T-helper 22 cell (primary cell): ENCODE results near the gene KHK.
"Not testable (repeated sequence)": the region's sequence is repeated elsewhere in the genome, so short reads cannot be mapped to it uniquely, and the experiment has no call there.

Source experiments
- DNase-seq: peaks from one replicate; pipeline ENCODE4 v3.0.0-alpha.2; 2020; ENCODE audit warnings: low read depth

Gene KHK

GRCh38 chr2:27097341-27097740 lies 10.8 kb downstream of the KHK start:
- DNase-seq: no peak

DNA sequence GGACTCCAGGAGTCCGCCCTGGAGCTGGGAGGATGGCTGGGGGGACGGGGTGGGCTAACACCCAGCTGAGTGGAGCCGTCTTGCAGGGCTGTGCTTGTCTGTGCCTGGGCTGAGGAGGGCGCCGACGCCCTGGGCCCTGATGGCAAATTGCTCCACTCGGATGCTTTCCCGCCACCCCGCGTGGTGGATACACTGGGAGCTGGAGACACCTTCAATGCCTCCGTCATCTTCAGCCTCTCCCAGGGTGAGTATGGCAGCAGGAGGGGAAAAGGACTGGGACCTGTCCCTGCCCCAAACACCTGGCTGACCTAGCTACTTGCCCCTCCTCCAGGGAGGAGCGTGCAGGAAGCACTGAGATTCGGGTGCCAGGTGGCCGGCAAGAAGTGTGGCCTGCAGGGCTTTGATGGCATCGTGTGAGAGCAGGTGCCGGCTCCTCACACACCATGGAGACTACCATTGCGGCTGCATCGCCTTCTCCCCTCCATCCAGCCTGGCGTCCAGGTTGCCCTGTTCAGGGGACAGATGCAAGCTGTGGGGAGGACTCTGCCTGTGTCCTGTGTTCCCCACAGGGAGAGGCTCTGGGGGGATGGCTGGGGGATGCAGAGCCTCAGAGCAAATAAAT lies 12.9 kb downstream of the KHK start:
- no peak for DNase-seq

DNA sequence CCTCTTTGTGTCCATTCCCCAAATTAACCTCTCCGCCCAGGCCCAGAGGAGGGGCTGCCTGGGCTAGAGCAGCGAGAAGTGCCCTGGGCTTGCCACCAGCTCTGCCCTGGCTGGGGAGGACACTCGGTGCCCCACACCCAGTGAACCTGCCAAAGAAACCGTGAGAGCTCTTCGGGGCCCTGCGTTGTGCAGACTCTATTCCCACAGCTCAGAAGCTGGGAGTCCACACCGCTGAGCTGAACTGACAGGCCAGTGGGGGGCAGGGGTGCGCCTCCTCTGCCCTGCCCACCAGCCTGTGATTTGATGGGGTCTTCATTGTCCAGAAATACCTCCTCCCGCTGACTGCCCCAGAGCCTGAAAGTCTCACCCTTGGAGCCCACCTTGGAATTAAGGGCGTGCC lies 13.5 kb downstream of the KHK start:
- no peak for DNase-seq

GRCh38 chr2:27102329-27102728 lies 15.8 kb downstream of the KHK start:
- no peak for DNase-seq

DNA sequence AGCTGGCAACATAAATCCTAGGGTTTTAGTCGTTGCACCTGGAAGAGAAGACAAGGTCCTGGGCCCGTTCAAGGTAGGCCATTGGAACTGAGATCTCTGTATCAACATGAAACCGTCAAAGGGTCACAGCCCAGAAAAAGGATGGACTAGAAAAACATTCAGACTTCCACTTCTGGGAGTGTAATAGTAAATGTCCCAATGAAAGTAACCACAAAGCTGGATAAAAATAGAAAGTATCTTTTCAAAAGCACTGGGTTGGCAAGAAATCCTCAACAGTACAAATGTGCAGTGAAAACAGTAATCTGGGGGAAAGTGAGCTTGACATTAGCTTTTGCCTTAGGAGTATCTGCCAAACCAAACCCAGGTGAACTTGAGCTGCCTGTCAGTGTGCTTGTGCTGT lies 19.4 kb downstream of the KHK start:
- DNase-seq: no peak

DNA sequence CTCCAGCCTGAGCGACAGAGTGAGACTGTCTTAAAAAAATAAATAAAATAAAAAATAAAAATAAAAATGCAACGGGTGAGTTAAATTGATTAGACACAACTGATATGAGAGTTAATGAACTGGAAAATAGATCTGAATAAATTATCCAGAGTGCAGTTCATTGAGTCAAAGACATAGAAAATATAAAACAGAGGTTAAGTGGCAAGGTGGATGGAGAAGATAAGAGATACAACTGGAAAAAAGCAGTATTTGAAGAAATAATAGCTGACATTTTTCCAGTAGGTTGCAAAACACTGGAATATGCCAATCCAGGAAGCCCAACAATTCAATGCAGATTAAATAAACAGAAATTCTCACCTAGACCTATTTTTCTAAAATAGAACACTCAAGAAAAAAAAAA lies 21.6 kb downstream of the KHK start:
- DNase-seq: no peak

GRCh38 chr2:27109083-27109482 lies 22.5 kb downstream of the KHK start:
- no peak for DNase-seq

- DNase-seq: not testable (repeated sequence)
These were observed 24.2 kb downstream of the KHK start for GRCh38 chr2:27110603-27111352.

GRCh38 chr2:27111392-27112078 lies 25.0 kb downstream of the KHK start:
- DNase-seq: not testable (repeated sequence)

DNA sequence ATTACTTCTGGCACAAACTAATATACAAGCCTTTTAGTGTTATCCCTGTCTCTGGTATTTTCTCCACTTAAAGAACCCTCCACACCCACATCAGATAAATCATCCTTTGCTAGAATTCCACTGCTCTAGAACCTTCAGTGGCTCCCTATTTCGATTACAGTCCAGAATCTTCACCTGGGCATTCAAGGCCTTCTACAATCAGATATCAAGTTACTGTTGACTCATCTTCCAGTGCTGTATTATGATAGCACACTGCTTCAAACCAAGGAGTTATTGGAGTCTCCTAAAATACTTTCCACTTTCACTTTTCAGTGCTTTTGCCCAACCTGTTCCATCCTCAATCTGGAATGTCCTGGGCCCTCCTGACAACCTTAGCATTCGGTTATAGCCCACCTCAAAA lies 28.9 kb downstream of the KHK start:
- no peak for DNase-seq

DNA sequence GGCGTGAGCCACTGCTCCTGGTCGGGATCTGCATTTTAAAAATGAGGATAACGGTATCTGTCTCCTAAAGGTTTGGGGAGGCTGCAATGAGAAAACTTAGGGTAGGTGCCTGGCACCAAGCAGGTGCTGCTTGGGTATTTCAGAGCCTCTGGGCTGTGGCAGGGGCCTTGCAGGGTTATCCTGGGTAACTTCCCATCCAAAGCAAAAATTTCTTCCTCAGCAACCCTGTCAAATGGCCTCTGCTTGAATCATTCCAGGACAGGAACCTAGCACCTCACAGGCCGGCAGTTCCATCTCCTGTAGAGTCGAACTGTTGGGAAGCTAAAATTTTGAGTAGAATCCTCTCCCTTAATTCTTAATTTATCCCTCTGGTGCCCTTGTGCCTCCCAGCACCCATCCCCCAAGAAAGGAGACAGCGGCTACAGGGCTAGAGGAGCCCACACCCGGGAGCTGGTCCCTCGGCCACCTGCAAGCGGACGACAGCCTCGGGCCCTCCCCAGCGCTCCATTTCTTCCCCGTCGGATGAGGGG lies 31.5 kb downstream of the KHK start:
- DNase-seq: no peak

GRCh38 chr2:27118525-27119329 lies 32.2 kb downstream of the KHK start, which contains the start of gene CGREF1:
Gene CGREF1 (minus strand): TSS chr2:27119128. CDS start chr2:27104366, 14,762 bp downstream.
- no peak for DNase-seq

GRCh38 chr2:27119330-27119670 lies 32.7 kb downstream of the KHK start:
- not testable (repeated sequence) for DNase-seq

DNA sequence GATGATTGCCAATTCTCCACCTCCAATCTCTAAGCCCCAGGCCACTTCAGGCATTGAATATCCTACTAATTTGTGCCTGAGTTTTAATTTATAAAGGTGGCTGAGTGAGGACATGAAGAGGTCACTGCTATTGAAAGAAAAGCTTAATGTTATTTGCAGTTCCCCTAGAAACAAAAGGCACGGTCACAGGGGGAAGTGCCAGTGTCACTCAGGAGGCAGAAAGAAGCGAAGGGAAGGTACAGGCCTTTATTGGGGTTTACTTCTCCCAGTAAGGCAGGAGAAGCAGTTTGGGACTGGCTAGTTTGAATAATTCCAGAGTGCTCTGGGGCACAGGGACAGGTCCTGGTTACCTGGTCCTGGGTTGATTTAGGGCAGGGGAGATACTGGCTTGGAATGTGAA lies 35.3 kb downstream of the KHK start:
- DNase-seq: no peak

DNA sequence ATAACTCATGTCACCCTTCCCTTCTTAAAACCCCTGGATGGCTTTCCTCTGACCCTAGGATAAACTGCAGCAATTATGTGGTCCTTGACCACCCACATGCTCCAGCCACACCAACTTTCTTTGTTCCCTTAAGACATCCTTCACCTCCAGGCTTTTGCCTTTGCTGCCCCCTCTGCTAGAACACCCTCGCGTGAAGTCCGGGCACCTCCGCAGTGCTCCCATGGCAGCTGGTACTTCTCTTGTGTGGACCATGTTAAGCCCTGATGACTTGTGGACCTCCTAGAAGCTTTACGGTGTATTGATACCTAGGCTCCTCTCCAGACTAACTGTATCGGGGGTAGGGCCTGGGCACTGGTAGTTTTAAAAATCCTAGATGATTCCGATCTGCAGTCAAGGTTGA lies 36.2 kb downstream of the KHK start:
- DNase-seq: no peak

DNA sequence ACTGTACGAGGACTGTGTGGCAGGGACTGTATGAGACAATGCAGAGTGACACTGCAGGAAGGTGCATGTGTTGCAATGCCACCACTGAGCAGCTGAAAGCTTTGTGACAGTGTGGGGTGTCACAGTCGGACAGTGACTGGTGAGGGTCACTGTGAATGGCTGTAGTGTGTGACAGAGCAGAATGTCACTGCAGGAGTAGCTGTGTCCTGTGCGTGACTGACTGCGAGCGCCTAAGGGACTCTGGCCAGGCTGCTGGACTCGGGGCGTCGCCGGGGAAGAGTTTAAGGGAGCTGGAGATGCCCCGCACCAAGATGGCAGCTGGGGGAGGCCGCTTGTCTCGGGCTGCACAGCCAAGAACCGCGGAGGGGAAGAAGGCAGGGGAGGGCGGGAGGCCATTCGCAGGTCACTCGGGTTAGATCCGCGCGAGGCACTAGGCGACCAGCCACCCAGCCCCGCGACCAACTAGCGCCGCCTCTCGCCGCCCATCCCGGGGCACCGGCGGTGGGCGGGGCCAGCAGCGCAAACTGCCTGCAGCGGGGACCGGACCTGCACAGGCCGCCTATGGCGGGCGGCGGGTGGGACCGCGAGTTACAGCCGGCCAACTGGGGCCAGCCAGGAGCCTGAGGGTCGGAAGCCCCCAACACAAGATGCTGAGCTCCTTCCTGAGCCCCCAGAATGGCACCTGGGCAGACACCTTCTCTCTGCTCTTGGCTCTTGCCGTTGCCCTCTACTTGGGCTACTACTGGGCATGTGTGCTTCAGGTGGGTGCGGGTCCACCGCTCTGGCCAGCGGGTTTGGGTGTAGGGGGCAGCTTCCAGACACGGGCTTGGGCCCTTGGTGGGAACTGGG lies 37.0 kb downstream of the KHK start, which contains the start of gene ABHD1:
ABHD1 (plus strand) TSS at position 514 of the 849 bp plus-strand sequence; CDS start at position 648, 134 bp downstream.
- DNase-seq: peak; percentile 64

DNA sequence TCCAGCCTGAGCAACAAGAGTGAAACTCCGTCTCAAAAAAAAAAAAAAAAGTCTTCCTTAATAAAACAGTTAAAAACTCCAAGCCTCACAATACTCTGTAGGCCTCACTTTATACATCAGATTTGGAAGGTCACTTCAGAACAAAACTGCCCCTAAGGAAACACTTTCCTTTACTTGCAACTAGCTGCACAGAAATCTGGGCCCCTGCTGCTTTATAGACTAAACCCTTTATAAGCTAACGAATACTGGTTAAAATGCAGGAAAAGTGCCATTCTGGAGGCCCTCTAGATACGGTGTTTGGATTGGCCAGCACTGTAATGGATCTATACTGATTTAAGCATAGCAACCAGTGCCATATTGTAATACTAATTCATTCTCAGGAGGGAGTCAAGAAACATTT lies 38.5 kb downstream of the KHK start:
- DNase-seq: no peak

DNA sequence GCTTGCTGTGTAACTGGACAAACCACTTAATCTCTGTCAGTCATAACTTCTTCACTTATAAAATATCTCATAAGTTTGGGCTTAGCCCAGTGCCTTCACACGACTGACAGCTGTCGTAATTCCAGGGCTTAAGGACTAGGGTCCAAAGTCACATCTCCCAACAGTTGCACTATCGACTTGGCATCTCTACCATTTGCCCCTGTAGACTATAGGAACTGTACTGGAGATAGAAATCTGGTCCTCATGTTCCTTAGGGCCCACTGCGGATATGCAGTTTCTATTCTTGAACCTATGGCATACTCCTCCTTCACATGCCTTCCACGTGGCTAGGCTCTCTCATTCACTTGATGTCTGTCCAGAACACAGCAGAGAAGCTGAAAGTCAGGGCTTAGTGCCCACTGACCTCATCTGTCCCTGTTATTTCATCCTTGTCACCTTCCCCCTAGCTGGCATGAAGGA lies 39.7 kb downstream of the KHK start:
- DNase-seq: no peak

- no peak for DNase-seq
These were observed 41.5 kb downstream of the KHK start for GRCh38 chr2:27127883-27128667.
